D341Med (cell line): ENCODE data around the gene PLEKHG7.
A peak's percentile ranks its signal among the peaks of the same experiment; 100 is the strongest.
"Not testable (repeated sequence)": the region's sequence is repeated elsewhere in the genome, so short reads cannot be mapped to it uniquely, and the experiment has no call there.

ENCODE experiments used
- DNase-seq: peaks from one replicate; pipeline ENCODE4 v3.0.0; 2012; ENCODE audit warnings: low spot score

The PLEKHG7 gene

DNA sequence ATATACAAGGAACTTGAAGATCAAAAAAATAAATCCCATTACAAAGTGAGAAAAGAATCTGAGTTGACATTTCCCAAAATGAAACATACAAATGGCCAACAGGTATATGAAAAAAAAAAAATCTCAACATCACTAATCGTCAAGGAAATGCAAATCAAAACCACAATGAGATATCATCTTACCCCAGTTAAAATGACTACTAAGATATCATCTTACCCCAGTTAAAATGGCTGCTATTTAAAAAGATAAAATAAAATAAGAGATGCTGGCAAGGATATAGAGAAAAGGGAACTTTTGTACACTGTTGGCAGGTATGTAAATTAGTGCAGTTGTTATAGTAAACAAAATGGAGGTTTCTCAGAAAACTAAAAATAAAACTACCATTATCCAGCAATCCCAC is 44.4 kb downstream of the PLEKHG7 start:
- DNase-seq = no peak

DNA sequence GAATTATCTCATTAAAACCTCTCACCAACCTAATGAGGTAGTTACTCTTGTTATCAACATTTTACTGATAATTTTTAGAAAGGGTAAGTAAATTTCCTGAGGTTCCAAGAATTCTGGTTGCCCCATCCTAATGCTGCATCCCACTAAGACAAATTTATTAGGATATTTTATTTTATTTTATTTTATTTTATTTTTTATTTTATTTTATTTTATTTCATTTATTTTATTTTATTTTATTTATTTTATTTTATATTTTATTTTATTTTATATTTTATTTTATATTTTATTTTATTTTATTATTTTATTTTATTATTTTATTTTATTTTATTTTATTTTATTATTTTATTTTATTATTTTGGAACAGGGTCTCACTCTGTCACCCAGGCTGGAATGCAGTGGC is 46.9 kb downstream of the PLEKHG7 start:
- DNase-seq = not testable (repeated sequence)

GRCh38 chr12:92753976-92754885 is 51.4 kb downstream of the PLEKHG7 start:
- no peak for DNase-seq

- DNase-seq = no peak
Observed at GRCh38 chr12:92756898-92757596, 54.3 kb downstream of the PLEKHG7 start.

- no peak for DNase-seq
Observed at GRCh38 chr12:92757597-92758121, 54.9 kb downstream of the PLEKHG7 start.

- DNase-seq = no peak
Observed at GRCh38 chr12:92759634-92760268, 57.0 kb downstream of the PLEKHG7 start.

DNA sequence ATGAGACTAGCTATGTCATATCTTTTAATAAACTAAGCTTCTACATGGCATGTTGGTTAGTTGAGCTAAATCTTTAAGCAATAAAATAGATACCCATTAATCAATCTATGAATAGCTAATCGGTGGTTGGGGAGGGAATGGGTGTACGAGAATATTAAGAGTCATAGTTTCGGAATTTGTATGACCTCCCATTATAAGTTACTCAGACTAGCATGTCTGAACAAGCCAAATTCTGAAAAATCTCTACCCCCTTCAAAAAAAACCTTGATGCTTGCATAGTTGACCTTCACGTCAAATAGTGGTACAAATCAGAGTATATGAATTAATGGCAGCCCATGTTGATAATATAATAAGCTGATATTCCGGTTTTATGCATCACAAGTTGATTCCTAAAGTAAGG is 60.0 kb downstream of the PLEKHG7 start:
- no peak for DNase-seq

GRCh38 chr12:92764831-92765230 is 62.0 kb downstream of the PLEKHG7 start:
- DNase-seq = no peak

DNA sequence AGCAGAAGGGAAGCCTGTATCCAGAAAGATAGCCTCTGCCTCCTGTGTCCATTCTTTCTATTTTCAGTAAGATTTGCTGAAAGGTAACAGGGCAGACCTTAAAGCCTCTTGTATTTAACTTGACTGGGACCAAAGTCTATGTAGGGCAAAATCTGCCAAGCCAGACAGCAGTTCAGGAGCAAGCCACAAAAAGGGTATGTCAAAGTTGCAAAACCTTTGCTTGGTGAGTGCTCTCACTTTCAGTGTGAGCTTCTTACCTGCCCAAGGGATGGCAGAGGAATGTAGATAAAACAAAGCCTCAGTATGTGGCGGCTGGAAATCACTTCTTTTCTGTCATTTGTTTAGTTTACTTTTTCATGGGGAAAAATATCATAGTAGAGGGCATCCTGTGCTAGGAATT is 63.1 kb downstream of the PLEKHG7 start:
- DNase-seq = no peak

- no peak for DNase-seq
Observed at GRCh38 chr12:92769124-92769901, 66.5 kb downstream of the PLEKHG7 start.

- no peak for DNase-seq
Observed at GRCh38 chr12:92771001-92771400, 68.2 kb downstream of the PLEKHG7 start.

- DNase-seq = no peak
Observed at GRCh38 chr12:92775416-92775815, 72.6 kb downstream of the PLEKHG7 start.

GRCh38 chr12:92778525-92778924 is 75.7 kb downstream of the PLEKHG7 start:
- no peak for DNase-seq

- no peak for DNase-seq
Observed at GRCh38 chr12:92779902-92780301, 77.1 kb downstream of the PLEKHG7 start.

DNA sequence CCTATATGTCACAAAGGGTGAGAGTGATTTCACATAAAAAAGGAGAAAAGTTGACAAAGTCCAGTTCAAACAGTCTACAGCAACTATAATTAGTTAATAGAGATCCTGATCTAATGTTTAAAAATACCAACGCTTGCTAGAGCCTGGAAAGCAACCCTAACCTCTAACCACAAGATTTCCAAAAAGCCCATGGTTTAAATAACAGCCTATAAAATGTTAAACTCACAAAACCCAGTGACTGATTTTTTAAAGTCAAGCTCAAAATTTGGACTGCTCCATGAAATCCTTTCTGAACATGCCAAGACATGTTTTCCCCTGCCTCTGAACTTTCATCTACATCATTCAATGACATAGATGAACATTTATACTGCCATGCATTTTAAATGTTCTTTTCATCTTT is 81.6 kb downstream of the PLEKHG7 start:
- no peak for DNase-seq

DNA sequence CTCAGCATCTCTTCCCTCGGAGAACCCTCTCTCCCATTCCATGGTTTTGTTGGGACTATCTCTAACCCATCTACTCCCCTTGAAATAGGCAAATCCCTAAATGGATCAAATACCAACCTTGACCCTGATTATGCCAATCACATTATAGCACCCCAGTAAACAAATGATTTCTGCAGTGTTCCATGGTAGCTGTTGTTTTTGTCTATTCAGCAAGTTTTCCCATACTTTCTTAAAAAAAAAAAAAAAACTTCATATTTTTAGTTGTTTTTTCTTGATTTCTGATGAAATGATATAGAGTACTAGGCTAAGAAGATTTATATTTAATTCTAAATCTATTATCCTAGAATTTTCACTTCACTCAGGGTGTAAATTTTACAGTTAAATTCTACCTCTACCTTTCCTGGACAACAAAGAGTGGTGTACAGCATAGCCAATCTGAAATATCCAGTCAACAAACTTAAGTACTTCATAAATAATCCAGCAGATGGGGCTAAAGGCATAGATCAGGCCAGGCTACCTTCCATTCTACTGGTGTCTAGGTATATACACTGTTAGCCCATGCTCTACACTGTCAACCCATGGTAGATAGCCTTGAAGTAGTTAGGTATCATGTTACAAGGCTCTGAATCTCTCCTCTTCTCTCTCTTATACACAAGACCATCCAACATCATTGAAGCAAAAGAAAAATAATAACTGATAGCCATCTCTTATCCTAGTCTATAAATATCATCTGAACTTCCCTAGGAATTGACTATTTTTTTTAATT is 82.2 kb downstream of the PLEKHG7 start:
- peak; percentile 70 for DNase-seq

- DNase-seq = no peak
Observed at GRCh38 chr12:92785563-92785950, 82.8 kb downstream of the PLEKHG7 start.

DNA sequence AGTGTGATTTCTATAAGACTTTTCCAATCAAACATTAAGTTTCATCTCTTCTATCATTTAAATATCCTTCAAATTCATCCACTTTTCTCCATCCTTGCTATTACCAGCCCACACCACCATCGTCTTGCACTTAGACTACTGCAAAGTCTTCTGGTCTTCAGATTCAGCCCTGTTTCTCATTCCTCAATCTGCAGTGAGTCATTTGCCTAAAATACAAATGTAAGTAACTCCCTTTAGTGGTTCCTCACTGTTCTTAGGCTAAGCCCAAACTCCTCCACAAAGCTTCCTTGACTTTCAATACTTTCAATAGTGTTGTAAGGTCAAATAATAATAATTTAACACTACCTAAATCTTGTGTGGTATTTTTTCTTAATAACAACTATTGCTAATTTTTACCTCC is 83.3 kb downstream of the PLEKHG7 start:
- DNase-seq = no peak

DNA sequence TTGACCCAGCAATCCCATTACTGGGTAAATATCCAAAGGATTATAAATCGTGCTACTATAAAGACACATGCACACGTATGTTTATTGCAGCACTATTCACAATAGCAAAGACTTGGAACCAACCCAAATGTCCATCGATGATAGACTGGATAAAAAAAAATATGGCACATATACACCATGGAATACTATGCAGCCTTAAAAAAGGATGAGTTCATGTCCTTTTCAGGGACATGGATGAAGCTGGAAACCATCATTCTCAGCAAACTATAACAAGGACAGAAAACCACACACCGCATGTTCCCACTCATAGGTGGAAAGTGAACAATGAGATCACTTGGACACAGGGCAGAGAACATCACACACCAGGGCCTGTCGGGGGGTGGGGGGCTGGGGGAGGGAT is 91.6 kb downstream of the PLEKHG7 start:
- not testable (repeated sequence) for DNase-seq

GRCh38 chr12:92794814-92795213 is 92.0 kb downstream of the PLEKHG7 start:
- no peak for DNase-seq

DNA sequence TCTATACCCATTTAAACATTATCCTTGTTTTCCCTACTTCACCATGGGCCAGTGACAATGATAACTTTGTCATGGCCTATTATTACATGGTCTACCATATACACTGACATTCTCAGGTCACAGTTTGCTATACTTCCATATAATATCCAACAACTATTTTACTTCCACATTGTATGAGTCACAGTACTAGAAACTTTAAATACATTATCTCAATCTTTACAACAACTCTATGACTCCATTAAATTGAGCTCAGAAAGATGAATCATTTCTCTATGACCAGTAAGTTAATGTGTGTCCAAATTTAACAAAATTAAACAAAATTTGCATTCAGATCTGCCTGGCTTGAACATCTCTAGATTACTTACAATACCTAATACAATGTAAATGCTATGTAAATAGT is 93.9 kb downstream of the PLEKHG7 start:
- no peak for DNase-seq
